ENCODE results near the gene HHATL. TPM values are rescaled to one million over a fixed set of nuclear protein-coding genes. Genes with fewer than 3 reads are reported as not detected.

Gene HHATL
- total RNA-seq, 2 donors from 2014 or later = 444 to 908 TPM

- no peaks in the 10 kb centered on the region for H3K9me3 ChIP-seq
- no peaks in the 10 kb centered on the region for H3K27me3 ChIP-seq
- no peaks in the 10 kb centered on the region for H3K36me3 ChIP-seq
- TF ChIP-seq, protein P1, sequence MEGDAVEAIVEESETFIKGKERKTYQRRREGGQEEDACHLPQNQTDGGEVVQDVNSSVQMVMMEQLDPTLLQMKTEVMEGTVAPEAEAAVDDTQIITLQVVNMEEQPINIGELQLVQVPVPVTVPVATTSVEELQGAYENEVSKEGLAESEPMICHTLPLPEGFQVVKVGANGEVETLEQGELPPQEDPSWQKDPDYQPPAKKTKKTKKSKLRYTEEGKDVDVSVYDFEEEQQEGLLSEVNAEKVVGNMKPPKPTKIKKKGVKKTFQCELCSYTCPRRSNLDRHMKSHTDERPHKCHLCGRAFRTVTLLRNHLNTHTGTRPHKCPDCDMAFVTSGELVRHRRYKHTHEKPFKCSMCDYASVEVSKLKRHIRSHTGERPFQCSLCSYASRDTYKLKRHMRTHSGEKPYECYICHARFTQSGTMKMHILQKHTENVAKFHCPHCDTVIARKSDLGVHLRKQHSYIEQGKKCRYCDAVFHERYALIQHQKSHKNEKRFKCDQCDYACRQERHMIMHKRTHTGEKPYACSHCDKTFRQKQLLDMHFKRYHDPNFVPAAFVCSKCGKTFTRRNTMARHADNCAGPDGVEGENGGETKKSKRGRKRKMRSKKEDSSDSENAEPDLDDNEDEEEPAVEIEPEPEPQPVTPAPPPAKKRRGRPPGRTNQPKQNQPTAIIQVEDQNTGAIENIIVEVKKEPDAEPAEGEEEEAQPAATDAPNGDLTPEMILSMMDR (IDR thresholded peaks at IDR 0.05) = no peak
- H3K4me1 ChIP-seq = peaks cover 0 to 19% of the 10 kb centered on the region in 2 donors
- no peak overlapping the region for H3K27ac ChIP-seq
- DNase-seq (ENCODE audit: low spot score) = no peak
- H3K4me3 ChIP-seq = no peak overlapping the region
Measured at GRCh38 chr3:42709621-42710020, 7.0 kb upstream of the HHATL start.

DNA sequence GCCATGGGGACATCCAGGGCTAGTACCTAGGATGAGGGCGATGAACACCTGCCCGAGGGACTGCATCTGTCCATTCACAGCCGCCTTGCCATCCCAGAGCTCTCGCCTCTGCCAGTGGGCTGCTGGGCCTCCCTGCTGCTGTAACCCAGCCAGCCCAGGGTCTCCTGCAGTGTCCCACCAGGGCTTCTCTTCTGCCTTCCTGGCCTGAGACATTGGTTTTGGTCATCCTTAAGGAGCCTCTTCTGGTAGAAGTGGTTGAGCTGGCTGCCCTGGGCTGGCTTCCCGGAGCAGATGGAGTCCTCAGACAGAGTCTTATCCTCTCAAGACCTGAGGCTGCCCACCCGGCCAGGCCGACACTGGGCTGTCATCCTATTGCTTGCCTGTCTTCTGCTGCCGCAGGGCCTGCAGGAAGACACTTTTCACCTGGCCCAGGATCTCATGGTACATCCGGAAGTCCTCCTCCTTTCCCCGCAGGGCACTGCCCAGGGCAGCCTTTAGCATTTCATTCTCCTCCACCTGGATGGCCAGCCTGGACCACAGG is 6.1 kb upstream of the HHATL start:
- no peak for DNase-seq (ENCODE audit: low spot score)
- Histone ChIP-seq H3K27me3 (no peaks in the 10 kb centered on the region), H3K4me1 (peaks cover 0 to 26% of the 10 kb centered on the region in 2 donors), H3K4me3 (no peak overlapping the region), H3K9me3 (no peaks in the 10 kb centered on the region), H3K27ac (no peak overlapping the region), H3K36me3 (no peaks in the 10 kb centered on the region)
- TF ChIP-seq, protein P1 (IDR thresholded peaks at IDR 0.05) = no peak

GRCh38 chr3:42707620-42708355 is 5.2 kb upstream of the HHATL start:
- Histone ChIP-seq H3K27me3 (no peaks in the 10 kb centered on the region), H3K9me3 (no peaks in the 10 kb centered on the region), H3K36me3 (no peaks in the 10 kb centered on the region), H3K4me1 (peaks cover 0 to 35% of the 10 kb centered on the region in 2 donors), H3K27ac (no peak overlapping the region), H3K4me3 (no peak overlapping the region)
- TF ChIP-seq, protein P1 (IDR thresholded peaks at IDR 0.05) = no peak
- DNase-seq (ENCODE audit: low spot score) = no peak

- Histone ChIP-seq H3K36me3 (no peaks in the 10 kb centered on the region), H3K27me3 (no peaks in the 10 kb centered on the region), H3K9me3 (no peaks in the 10 kb centered on the region), H3K4me3 (no peak overlapping the region), H3K27ac (peak overlapping the region; percentile 92 to 98), H3K4me1 (peaks cover 0 to 37% of the 10 kb centered on the region in 2 donors)
- TF ChIP-seq, protein P1 (IDR thresholded peaks at IDR 0.05) = no peak
- DNase-seq (ENCODE audit: low spot score) = no peak
Measured at GRCh38 chr3:42706721-42707619, 4.4 kb upstream of the HHATL start.

DNA sequence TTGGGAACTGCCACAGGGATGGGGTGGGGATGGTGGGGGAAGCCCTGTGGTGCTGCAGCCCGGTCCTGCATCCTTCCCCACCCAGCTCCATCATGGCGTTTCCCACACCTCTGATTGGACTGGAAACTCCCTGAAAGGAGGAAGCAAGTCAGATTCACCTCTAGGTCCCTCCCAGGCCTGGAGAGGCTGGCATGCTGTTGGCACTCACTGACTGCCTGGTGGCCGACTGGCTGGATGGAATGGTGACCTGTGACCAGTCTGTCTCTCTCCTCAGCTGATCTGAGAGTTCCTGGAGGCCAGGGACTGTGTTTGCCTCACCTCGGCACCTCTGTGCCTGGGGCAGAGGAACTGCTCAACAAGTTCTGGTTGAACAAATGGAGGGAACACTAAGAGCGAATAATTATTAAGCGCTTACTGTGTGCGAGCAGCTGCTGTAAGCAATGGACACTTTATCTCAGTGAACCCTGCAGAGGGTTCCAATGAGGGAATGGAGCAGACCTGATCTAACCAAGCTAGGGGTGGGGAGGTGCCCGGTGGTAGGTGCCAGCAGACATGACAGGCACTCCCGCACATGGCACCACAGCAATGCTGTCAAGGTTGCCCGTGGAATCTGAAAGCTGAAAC is 3.5 kb upstream of the HHATL start:
- H3K4me3 ChIP-seq = no peak overlapping the region
- no peak for DNase-seq (ENCODE audit: low spot score)
- H3K27ac ChIP-seq = peak overlapping the region; percentile 92 to 98
- no peaks in the 10 kb centered on the region for H3K27me3 ChIP-seq
- H3K9me3 ChIP-seq = no peaks in the 10 kb centered on the region
- TF ChIP-seq, protein P1 (IDR thresholded peaks at IDR 0.05) = no peak
- H3K36me3 ChIP-seq = no peaks in the 10 kb centered on the region
- H3K4me1 ChIP-seq = peaks cover 0 to 37% of the 10 kb centered on the region in 2 donors
